SKM-1 treated with dmso at 0.1 percent for 144 hours (cell line): ENCODE measurements around the gene HACD3.

Source experiments
- DNase-seq: peaks from one replicate; lab custom pipeline; 2025; ENCODE audit not compliant: unreplicated experiment; lab: John Stamatoyannopoulos, UW

Gene HACD3, protein sequence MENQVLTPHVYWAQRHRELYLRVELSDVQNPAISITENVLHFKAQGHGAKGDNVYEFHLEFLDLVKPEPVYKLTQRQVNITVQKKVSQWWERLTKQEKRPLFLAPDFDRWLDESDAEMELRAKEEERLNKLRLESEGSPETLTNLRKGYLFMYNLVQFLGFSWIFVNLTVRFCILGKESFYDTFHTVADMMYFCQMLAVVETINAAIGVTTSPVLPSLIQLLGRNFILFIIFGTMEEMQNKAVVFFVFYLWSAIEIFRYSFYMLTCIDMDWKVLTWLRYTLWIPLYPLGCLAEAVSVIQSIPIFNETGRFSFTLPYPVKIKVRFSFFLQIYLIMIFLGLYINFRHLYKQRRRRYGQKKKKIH

DNA sequence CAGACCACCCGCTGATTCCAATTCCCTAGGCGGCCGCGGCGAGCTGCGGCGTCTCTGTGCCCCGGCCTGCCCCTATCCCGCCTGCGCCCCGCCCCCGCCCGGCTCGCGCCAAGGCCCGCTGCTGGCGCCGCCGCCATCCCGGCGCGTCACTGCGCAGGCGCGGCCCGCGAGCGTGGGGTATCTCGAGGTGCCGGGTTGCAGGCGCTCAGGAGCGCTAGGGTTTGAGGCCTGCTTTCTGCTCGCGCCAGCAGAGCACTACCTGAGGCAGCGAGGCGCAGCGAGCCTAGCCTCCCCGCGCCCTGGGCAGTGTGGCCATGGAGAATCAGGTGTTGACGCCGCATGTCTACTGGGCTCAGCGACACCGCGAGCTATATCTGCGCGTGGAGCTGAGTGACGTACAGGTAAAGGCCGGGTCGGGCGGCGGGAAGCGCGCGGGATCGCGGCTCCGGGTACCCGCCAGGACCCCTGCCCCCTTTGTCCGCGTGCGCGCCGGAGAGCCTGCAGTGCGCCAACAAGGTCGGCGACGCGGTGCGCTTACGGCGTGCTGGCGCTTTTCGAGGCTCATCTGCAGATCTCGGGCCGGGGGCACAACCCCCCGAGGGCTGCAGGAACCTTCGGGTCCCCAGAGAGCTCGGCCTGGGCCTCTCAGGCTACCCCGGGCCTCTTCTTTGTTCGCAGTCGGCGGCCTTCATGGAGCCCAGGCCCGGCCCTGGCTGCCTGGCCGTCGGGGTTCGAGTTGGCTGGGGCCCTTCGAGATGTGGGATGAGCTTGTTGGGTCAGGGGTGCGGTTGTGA is at the start of gene HACD3:
Gene HACD3 (plus strand): TSS at position 146 of the 794 bp plus-strand sequence. CDS start 169 bp downstream, at position 315.
- DNase-seq, result peak; percentile 69

DNA sequence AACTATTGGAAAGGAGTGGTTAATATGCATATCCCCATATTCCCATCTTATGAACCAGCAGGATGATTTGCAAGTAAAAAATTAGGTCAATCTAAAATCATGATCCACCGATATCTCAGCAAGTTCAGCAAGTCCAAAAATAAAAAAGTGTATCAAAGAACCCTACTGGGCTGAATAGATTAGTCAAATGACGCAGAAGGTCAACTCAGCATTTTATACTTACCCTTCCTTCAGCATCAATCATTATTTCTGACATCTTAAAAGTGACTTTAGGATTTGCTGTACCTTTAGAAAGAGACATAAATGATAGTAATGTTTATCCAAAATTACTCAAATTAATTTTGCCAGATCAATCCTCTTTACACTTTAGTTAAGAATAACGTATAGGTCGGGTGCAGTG is 45.4 kb upstream of the HACD3 start:
- no peak for DNase-seq

DNA sequence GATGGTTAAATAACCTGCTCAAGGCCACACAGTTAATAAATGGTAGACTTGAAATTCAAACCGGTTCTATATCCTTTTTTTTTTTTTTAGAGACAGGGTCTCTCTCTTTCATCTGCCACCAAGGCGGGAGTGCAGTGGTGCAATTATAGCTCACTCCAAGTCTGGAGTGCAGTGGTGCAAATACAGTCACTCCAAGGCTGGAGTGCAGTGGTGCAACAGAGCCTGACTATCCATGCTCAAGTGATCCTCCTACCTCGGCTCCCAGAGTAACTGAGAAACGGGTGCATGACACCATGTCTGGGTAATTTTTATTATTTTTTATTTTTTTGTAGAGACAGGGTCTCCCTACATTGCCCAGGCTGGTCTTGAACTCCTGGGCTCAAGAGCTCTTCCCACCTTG is 36.2 kb upstream of the HACD3 start:
- DNase-seq, result no peak

DNA sequence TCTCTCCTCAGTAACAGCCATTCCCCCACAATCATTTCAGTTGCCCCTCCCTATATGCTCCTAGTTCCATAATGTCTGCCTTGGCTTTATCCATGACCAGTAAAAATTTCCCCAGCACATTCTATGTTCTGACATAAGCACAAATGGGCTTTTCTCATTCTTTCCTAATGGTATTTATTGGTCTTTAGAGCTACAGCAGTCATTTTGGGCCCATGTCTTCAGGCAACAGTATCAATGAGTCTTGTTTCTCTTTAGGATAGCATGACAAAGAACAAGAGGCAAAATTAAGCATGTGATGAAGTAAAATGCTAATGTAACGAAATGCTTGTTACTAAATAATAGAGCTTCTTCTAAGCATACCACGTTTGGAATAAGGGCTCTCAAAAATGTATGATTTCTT is 20.9 kb upstream of the HACD3 start:
- DNase-seq, result no peak

DNA sequence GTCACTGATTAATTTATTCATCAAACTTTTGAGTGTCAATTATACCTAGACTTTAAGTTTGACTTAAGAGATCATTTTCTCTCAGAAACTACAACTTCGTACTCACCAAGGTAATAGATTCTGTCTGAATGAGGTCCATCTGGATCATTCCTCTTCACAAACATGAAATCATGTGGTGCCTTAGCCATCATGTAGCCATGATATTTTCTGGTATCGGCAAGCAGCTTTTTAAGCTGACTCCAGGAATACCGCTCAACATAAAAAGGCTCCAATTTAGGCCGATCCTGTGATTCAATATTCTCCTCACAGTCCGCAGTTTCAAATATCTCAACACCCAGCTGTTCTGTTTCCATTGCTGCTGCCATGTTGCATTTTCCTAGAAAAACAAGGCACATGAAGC is 18.1 kb upstream of the HACD3 start:
- DNase-seq, result no peak

DNA sequence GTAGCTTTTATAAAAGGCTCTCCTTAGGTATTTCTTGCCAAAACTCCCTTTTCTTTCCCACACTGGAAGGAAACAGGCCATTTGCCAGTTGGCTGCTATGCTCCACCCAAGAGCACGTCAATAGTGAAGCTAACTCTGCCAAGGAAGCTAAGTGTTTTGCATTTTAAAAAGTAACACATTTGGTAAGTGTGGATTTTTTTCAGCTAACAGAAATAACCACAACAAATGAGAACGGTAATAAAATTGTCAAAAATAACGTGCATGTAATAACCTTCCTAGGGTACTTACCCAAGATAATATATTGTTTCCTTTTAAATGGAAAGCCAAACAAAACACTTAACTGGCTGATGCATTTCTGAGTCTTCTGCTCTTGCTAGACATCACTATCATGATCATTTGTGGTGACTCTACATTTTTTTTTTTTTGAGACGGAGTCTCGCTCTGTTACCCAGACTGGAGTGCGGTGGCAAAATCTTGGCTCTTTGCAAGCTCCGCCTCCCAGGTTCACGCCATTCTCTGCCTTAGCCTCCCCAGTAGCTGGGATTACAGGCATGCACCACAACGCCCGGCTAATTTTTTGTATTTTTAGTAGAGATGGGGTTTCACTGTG is 17.4 kb upstream of the HACD3 start:
- no peak for DNase-seq

DNA sequence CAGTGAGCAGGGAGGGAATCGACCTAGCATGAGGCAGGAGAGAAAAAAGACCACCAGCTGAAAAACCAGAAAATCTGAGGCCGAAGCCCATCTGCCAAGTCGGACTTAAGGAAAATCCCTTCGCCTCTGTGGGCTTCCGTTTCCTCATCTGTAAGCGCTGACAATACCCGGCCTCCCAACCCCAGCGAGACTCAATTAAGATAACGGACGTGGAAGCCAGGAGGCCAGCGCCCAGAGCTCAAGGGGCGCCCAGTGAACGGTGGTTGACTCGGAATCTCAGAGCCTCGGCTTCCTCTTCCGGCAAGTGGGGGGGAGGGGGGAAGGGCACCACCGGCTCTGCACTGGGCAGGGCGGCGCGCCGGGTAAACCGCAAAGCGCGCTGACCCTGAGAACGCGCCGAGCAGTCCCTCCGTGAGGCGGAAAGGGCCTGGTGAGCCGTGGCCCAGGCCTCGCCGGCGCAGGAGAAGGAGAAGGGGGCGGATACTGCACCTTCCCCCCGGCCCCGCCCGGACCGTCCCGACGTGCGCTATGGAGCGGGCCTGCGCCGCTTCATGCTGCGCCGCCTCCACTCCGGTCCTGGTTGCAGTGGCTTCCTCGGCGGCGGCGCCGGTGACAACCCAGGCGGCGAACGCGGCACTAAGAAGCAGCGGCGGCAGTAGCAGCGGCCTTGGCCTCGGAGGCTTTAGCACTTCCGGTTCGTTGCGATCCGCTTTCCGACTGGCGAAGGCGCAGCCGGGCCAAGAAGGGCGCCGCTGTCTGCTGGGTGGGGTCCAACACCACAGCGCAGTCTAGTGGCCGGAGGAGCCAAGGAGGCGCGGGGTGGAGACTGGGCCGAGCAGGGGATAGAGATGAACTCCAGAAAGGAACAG is 13.0 kb upstream of the HACD3 start, which contains the start of gene DPP8:
Gene DPP8 (minus strand): TSS at position 693 of the 869 bp plus-strand sequence. CDS start 5,136 bp downstream, outside the sequence.
- peak; percentile 95 for DNase-seq

DNA sequence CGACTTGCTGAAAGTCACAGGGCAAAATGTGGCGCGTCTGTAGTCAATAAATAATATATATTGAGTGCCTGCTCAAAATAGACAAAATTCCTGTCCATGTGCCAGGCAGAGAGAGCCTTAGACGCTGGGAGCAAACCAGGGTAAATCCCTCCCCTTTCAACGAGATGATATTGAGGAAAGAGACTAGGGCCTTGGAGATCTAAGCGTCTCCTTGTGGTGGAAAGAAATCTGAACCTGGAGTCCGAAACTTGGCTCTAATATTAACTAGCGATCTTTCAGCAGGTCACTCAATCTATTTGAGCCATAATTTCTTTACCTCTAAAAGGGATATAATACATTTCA is 12.4 kb upstream of the HACD3 start:
- no peak for DNase-seq

DNA sequence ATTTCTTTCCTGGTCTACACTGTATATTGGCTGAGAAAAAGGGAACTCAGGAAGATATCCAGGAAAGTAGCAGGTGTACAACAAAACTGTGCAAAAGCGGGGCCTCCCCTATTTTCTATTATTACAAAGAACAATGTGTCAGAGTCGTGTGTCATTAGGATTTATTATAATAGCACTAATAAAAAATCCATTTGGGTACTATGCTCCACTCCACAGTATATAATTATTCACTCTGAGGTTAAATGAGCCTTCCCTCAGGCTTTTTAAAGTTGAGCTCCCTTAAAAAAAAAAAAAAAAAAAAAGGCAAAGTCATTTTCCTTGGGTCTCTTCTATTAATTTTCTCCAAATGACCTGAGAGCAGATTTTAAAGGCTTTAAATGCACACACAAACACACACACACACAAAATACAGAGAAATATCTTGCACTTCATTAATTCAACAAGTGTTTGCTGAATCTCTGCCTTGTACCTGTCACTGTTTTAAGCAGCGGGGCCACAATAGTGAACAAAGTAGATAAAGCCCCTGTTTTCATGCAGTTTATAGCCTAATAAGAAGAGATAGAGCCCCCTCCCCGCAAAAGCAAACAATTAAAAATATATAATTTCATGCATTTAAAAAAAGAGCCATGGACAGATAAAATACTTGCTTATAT is 11.5 kb upstream of the HACD3 start:
- no peak for DNase-seq

DNA sequence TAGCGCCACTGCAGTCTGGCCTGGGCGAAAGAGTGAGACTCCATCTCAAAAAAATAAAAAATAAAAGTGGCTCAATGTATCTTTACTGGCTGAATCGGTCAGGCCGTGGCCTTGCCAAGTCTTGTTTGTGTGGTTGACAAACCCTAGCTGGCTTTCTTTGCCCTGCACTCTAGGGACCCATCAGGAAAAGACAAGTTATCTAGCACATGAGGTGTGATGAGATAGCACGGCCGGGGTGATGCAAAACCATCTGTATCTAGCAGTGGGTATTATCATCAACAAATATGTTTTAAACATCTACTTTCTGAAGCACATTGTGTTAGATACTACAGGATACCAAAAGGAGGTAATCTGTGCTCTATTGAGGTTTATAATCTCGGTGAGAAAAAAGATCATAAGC is 8.9 kb upstream of the HACD3 start:
- no peak for DNase-seq

DNA sequence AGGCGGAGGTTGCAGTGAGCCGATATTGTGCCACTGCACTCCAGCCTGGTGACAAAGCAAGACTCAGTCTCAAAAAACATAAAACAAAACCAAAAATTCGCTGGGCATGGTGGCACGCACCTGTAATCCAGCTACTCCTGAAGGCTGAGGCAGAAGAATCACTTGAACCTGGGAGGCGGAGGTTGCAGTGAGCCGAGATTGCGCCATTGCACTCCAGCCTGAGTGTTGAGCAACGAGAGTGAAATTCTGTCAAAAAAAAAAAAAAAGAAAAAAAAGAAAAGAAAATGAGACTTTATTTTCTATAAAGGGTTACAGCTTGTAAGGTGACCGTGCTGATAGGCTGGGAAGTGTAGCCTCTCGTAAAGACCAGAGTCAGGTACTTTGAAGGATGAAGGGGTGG is 6.0 kb upstream of the HACD3 start:
- DNase-seq, result no peak

DNA sequence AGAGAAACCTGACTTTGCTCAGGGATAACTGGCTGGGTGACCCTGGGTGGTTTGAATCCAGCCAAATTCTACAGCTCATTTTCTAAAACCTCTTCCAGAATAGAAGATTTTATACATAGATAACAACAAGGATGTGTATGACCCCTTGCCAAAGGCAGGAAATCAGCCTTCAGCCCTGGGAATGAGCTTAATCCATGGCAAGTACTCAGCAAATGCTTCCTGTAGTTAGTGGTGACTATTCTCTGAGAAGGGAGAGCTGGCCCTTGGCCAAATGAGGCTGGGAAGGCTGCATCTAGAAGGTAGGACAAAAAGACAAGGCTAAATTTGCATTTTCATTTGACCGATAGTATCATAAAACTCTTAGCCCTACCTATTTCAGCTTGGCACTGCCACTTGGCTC is 4.6 kb upstream of the HACD3 start:
- DNase-seq, result no peak

DNA sequence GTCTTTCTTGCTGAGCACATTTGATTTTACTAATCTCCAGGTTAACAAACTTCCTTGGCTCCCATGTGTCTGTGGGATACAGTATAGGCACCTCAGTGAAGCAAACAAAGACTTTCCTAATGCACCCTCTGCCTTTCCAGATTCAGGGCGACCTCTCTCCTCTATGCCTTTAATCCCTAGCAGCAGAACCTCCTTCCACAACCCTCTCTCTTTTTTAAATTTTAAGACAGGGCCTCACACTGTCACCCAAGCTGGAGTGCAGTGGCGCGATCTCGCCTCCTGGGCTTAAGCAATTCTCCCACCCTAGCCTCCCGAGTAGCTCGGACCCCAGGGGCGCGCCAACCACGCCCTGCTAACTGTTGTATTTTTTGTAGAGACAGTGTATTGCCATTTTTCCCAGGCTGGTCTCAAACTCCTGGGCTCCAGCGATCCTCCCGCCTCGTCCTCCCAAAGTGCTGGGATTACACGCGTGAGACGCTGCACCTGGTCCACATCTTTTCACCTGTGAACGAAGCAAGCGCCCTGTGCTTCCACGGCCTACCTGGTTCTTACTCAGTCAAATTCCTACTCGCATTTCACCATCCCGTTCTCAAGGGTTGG is 1.7 kb upstream of the HACD3 start:
- DNase-seq, result no peak

DNA sequence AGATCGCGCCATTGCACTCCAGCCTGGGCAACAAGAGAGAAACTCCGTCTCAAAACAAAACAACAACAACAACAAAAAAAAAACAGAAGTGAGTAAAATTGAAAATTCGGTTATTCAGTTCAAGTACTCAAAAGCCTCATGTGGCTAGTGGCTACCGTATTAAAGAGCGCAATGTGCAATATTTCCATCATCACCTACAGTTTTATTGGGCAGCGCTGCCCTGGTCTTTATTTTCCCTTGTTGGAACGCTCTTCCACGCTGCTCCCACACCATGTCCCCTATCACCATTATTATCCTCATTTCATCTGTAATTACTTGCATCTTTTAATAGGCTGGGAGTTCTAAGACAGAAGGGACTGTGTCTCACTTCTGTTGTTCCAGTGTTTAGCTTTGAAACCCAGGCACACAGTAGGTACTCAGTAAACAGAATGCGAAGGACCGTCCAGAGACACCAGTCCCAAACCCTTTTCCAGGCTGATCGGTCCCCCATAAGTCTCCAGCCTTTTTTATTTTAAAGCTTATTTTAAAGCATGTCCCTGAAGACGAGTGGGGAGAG is 423 bp upstream of the HACD3 start:
- no peak for DNase-seq

DNA sequence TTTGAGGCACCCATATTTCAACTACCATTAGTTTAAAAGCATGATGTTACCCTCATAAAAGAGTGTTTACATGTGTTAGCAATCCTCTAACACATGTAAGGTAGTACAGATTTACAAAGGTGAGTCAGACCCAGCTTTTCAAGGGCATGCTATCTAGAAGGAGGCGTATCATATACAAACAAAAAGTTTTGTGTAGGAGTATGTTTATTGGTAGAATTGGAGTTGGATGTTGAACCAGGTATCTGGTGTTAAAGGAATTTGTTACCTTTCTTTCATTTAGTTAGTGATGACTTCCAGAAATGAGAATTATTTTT is 2.4 kb downstream of the HACD3 start:
- DNase-seq, result no peak

DNA sequence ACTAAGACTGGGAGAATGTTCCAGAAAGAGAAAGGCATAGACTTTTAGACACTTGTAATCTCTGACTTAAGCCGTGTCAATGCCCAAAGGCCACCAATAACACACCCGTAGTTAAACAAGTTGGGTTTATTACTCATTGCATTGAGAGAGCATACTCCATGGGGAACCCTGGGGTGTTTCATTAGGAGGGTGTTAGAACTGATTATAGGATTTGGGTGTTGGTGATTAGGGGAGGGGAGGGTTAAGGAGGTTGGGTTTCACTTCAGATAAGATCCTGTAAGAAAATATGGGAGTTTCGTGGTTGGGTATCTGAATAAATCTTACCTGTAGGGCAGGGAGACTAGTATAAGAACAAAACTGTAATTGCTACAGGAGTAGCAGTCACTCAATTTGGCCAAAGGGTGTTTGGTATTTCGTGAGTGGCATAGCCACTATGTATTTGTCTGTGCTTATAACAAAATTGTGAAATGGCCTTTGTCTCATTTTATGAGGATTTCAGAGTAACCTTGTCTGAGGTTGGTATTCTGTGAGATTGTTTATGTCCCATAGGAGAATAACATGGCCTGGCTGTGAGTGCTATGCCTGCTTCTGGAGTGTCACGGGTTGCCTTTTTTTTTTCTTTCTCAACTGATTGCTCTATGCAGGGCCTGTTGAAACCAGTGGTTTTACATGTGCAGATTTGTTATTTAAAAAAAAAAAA is 2.9 kb downstream of the HACD3 start:
- DNase-seq, result no peak

DNA sequence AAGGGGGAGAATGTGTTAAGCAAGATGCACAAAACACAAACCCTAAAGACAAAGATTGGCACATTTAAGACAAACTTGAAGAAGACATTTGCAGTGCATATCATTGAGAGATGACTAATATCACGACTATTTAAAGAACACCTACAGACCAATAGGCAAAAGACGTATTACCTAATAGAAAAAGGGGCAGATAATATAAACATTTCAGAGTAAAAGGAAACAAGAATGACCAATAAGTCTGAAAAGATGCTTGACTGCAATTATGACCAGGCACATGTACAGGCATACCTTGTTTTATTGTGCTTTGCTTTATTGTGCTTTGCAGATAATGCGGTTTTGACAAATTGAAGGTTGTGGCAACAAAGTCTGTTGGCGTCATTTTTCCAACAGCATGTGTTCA is 4.9 kb downstream of the HACD3 start:
- no peak for DNase-seq

DNA sequence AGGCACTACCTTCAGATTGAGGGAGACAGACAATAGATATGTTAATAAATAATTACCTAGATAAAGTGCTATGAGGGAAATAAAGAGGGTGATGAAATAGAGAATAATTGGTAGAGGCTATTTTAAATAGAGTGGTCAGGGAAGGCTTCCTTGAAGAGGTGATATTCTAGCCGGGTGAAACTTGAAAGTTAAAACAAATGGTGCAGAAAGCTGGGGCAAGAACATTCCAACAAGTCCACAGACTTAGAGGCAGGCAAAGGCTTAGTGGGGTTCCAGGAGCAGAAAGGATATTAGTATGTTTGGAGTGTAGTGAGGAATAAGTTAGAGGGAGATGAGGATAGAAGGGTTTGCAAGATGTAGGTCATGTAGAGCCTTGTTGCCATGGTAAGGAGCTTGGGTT is 10.1 kb downstream of the HACD3 start:
- DNase-seq, result no peak

DNA sequence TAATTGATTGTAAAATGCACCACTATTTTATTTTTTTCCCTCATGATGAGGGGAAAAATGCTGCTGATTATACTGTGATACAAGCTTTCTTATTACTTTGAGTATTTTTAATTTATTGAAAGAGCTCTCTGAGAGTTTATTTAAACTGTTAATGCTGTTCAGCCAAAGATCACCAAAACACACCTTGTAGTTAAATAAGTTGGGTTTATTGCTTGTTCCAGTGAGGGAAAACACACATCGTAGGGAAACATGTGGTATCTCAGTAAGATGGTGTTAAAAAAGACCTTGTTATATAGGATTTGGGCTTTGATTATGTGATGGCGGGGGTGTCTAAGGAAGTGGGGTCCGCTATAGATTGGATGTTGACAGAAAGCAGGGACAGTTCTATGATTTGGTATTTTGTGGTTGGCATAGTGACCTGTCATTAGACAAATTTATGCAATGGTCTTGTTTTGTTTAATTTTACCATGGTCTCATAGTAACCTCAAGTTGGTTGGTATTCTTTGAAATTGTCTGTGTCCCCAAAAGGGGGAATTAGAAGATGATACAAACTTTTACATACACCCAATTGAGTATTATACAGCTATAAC is 11.1 kb downstream of the HACD3 start:
- no peak for DNase-seq
